GM21528 (cell line): ENCODE measurements around the gene NFATC1.
"Not testable (repeated sequence)": the region's sequence is repeated elsewhere in the genome, so short reads cannot be mapped to it uniquely, and the experiment has no call there.

ENCODE experiments used
- ATAC-seq: cut with Tn5 transposase; IDR thresholded peaks from one replicate; pipeline ENCODE4 v1.9.1; 2021; ENCODE audit warnings: mild to moderate bottlenecking, moderate library complexity; ENCODE audit not compliant: unreplicated experiment, low FRiP score

NFATC1 gene

GRCh38 chr18:79468119-79468789 is 72.5 kb downstream of the NFATC1 start:
- no peak for ATAC-seq

- no peak for ATAC-seq
Observed at GRCh38 chr18:79469309-79469708, 73.6 kb downstream of the NFATC1 start.

- no peak for ATAC-seq
Observed at GRCh38 chr18:79469751-79470505, 74.2 kb downstream of the NFATC1 start.

GRCh38 chr18:79470547-79470946 is 74.8 kb downstream of the NFATC1 start:
- ATAC-seq = no peak

GRCh38 chr18:79471046-79471445 is 75.3 kb downstream of the NFATC1 start:
- no peak for ATAC-seq

GRCh38 chr18:79471597-79471996 is 75.9 kb downstream of the NFATC1 start:
- ATAC-seq = no peak

GRCh38 chr18:79472176-79472575 is 76.4 kb downstream of the NFATC1 start:
- ATAC-seq = no peak

GRCh38 chr18:79472946-79473345 is 77.2 kb downstream of the NFATC1 start:
- no peak for ATAC-seq

GRCh38 chr18:79476031-79476917 is 80.5 kb downstream of the NFATC1 start:
- ATAC-seq = no peak

GRCh38 chr18:79476918-79477571 is 81.3 kb downstream of the NFATC1 start:
- ATAC-seq = no peak

GRCh38 chr18:79477711-79478483 is 82.2 kb downstream of the NFATC1 start:
- no peak for ATAC-seq

- no peak for ATAC-seq
Observed at GRCh38 chr18:79478484-79479115, 82.9 kb downstream of the NFATC1 start.

GRCh38 chr18:79479116-79479760 is 83.5 kb downstream of the NFATC1 start:
- no peak for ATAC-seq

- no peak for ATAC-seq
Observed at GRCh38 chr18:79479761-79480161, 84.0 kb downstream of the NFATC1 start.

- no peak for ATAC-seq
Observed at GRCh38 chr18:79480171-79481045, 84.7 kb downstream of the NFATC1 start.

- no peak for ATAC-seq
Observed at GRCh38 chr18:79481046-79481790, 85.5 kb downstream of the NFATC1 start.

GRCh38 chr18:79483393-79483792 is 87.7 kb downstream of the NFATC1 start:
- not testable (repeated sequence) for ATAC-seq
